ENCODE measurements around the gene SNX7.

Gene SNX7

GRCh38 chr1:98661544-98662355 is at the start of gene SNX7:
Gene SNX7 (plus strand): TSS chr1:98661721. CDS start chr1:98661732, 11 bp downstream.
- TF ChIP-seq CTCF (conservative IDR thresholded peaks at IDR 0.05; ENCODE audit: low read depth, low read length) = peak; percentile 27
- H3K4me3 ChIP-seq (ENCODE audit: low read length) = peak within 1 kb of the TSS; percentile 80
- peak; percentile 28 for DNase-seq (ENCODE audit: low read depth)

- no peak for TF ChIP-seq CTCF (conservative IDR thresholded peaks at IDR 0.05; ENCODE audit: low read depth, low read length)
- DNase-seq (ENCODE audit: low read depth) = no peak
- H3K4me3 ChIP-seq (ENCODE audit: low read length) = no peak overlapping the region
Observed at GRCh38 chr1:98637316-98637715, 24.2 kb upstream of the SNX7 start.

- DNase-seq (ENCODE audit: low read depth) = no peak
- TF ChIP-seq CTCF (conservative IDR thresholded peaks at IDR 0.05; ENCODE audit: low read depth, low read length) = no peak
- no peak overlapping the region for H3K4me3 ChIP-seq (ENCODE audit: low read length)
Observed at GRCh38 chr1:98638185-98638584, 23.3 kb upstream of the SNX7 start.

- H3K4me3 ChIP-seq (ENCODE audit: low read length) = no peak overlapping the region
- DNase-seq (ENCODE audit: low read depth) = no peak
- no peak for TF ChIP-seq CTCF (conservative IDR thresholded peaks at IDR 0.05; ENCODE audit: low read depth, low read length)
Observed at GRCh38 chr1:98644510-98644909, 17.0 kb upstream of the SNX7 start.

GRCh38 chr1:98651116-98651632 is 10.3 kb upstream of the SNX7 start:
- DNase-seq (ENCODE audit: low read depth) = no peak
- no peak for TF ChIP-seq CTCF (conservative IDR thresholded peaks at IDR 0.05; ENCODE audit: low read depth, low read length)
- no peak overlapping the region for H3K4me3 ChIP-seq (ENCODE audit: low read length)

GRCh38 chr1:98653123-98653522 is 8.4 kb upstream of the SNX7 start:
- no peak for DNase-seq (ENCODE audit: low read depth)
- no peak overlapping the region for H3K4me3 ChIP-seq (ENCODE audit: low read length)
- TF ChIP-seq CTCF (conservative IDR thresholded peaks at IDR 0.05; ENCODE audit: low read depth, low read length) = no peak

GRCh38 chr1:98659879-98660278 is 1.6 kb upstream of the SNX7 start:
- TF ChIP-seq CTCF (conservative IDR thresholded peaks at IDR 0.05; ENCODE audit: low read depth, low read length) = no peak
- DNase-seq (ENCODE audit: low read depth) = no peak
- H3K4me3 ChIP-seq (ENCODE audit: low read length) = no peak overlapping the region

Measured in retinal pigment epithelial cell (primary cell).